ENCODE measurements around the gene TNFRSF19.

DNA sequence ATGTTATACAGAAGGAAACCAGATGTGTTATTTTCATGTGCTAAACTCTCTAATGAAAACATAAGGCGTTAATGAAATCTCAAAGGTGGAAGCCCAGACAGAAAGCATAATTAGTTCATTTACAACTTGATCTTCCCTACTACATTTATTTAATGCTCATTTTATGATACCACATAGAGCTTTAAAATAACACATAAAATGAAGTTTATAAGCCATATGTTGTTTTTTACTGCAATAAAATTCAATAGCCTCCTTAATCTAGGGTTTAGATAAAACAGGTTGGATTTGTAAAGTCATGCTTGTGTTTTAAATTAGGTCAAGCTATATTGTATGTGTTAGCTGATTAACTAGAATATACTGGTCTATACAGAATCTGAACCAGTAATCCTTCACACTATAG, 81.2 kb downstream of the TNFRSF19 start:
- TF ChIP-seq, protein P1, sequence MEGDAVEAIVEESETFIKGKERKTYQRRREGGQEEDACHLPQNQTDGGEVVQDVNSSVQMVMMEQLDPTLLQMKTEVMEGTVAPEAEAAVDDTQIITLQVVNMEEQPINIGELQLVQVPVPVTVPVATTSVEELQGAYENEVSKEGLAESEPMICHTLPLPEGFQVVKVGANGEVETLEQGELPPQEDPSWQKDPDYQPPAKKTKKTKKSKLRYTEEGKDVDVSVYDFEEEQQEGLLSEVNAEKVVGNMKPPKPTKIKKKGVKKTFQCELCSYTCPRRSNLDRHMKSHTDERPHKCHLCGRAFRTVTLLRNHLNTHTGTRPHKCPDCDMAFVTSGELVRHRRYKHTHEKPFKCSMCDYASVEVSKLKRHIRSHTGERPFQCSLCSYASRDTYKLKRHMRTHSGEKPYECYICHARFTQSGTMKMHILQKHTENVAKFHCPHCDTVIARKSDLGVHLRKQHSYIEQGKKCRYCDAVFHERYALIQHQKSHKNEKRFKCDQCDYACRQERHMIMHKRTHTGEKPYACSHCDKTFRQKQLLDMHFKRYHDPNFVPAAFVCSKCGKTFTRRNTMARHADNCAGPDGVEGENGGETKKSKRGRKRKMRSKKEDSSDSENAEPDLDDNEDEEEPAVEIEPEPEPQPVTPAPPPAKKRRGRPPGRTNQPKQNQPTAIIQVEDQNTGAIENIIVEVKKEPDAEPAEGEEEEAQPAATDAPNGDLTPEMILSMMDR (IDR thresholded peaks at IDR 0.05) = no peak
- TF ChIP-seq POLR2A (IDR thresholded peaks at IDR 0.05) = no peak

Measured in body of pancreas (tissue), 4 donors.